GM12872 (cell line): Measurements from ENCODE around the gene FSIP1.

Experiments
- CTCF ChIP-seq: IDR thresholded peaks from 3 replicates; pipeline ENCODE4 v1.5.1; 2011; ENCODE audit warnings: low read depth, mild to moderate bottlenecking, low read length, moderate library complexity; ENCODE audit not compliant: insufficient read depth

The FSIP1 gene

GRCh38 chr15:39667382-39668127 is 115.1 kb downstream of the FSIP1 start:
- TF ChIP-seq CTCF, result no peak

- no peak for TF ChIP-seq CTCF
These were observed 116.0 kb downstream of the FSIP1 start for GRCh38 chr15:39666677-39667076.

- no peak for TF ChIP-seq CTCF
These were observed 116.9 kb downstream of the FSIP1 start for GRCh38 chr15:39665629-39666250.

- TF ChIP-seq CTCF, result no peak
These were observed 118.9 kb downstream of the FSIP1 start for GRCh38 chr15:39663704-39664250.

- TF ChIP-seq CTCF, result no peak
These were observed 120.9 kb downstream of the FSIP1 start for GRCh38 chr15:39661776-39662175.

GRCh38 chr15:39658740-39659139 is 123.9 kb downstream of the FSIP1 start:
- TF ChIP-seq CTCF, result no peak

- TF ChIP-seq CTCF, result no peak
These were observed 125.0 kb downstream of the FSIP1 start for GRCh38 chr15:39657668-39658067.
